Measurements from ENCODE around the gene PTPN21.

DNA sequence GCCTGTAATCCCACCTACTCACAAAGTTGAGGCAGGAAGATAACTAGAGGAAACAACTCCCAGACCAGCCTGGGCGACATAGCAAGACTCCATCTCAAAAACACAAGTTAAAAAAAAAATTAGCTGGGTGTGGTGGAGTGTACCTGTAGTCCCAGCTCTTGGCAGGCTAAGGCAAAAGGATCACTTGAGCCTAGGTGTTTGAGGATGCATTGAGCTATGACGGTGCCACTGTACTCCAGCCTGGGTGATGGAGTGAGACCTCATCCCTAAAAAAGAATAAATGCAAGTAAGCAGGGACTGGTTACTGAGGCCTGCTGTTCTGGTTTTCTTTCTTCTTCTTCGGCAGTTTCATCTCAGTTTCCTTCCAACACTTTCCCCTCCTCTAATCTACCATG, 7.4 kb downstream of the PTPN21 start:
- TF ChIP-seq, protein P1, sequence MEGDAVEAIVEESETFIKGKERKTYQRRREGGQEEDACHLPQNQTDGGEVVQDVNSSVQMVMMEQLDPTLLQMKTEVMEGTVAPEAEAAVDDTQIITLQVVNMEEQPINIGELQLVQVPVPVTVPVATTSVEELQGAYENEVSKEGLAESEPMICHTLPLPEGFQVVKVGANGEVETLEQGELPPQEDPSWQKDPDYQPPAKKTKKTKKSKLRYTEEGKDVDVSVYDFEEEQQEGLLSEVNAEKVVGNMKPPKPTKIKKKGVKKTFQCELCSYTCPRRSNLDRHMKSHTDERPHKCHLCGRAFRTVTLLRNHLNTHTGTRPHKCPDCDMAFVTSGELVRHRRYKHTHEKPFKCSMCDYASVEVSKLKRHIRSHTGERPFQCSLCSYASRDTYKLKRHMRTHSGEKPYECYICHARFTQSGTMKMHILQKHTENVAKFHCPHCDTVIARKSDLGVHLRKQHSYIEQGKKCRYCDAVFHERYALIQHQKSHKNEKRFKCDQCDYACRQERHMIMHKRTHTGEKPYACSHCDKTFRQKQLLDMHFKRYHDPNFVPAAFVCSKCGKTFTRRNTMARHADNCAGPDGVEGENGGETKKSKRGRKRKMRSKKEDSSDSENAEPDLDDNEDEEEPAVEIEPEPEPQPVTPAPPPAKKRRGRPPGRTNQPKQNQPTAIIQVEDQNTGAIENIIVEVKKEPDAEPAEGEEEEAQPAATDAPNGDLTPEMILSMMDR (IDR thresholded peaks at IDR 0.05): no peak
- TF ChIP-seq POLR2AphosphoS5 (IDR thresholded peaks at IDR 0.05) (no peak), POLR2A (IDR thresholded peaks at IDR 0.05) (no peak), EP300 (IDR thresholded peaks at IDR 0.05) (no peak)

Data from stomach (tissue), 4 donors.